Trophoblast cell (in vitro differentiated cells and primary cell): Measurements from ENCODE around the gene DEPDC7.
"Not testable (repeated sequence)": the region's sequence is repeated elsewhere in the genome, so short reads cannot be mapped to it uniquely, and the experiment has no call there.

Experiments used
- DNase-seq, 2 donors: peaks; one replicate each; pipeline ENCODE4 v3.0.0-alpha.2; 2016
- H2AFZ ChIP-seq: 2 replicates; pipeline ENCODE4 v1.6.1; 2013; ENCODE audit warnings: low read length, moderate library complexity, mild to moderate bottlenecking; ENCODE audit not compliant: insufficient read depth, poor library complexity
- H2AK5ac ChIP-seq: 2 replicates; pipeline ENCODE4 v1.6.1; 2013; ENCODE audit warnings: mild to moderate bottlenecking, low read length
- H2BK120ac ChIP-seq: 2 replicates; pipeline ENCODE4 v1.6.1; 2013; ENCODE audit warnings: low read length, mild to moderate bottlenecking, moderate library complexity; ENCODE audit not compliant: insufficient read depth, poor library complexity
- H2BK12ac ChIP-seq: 2 replicates; pipeline ENCODE4 v1.6.1; 2013; ENCODE audit warnings: mild to moderate bottlenecking, low read length, moderate library complexity
- H2BK5ac ChIP-seq: 2 replicates; pipeline ENCODE4 v1.6.1; 2013; ENCODE audit warnings: low read length, low read depth, moderate library complexity, mild to moderate bottlenecking; ENCODE audit not compliant: poor library complexity
- H3K14ac ChIP-seq: 2 replicates; pipeline ENCODE4 v1.6.1; 2013; ENCODE audit warnings: mild to moderate bottlenecking, low read length
- H3K18ac ChIP-seq: 2 replicates; pipeline ENCODE4 v1.6.1; 2013; ENCODE audit warnings: mild to moderate bottlenecking, low read length
- H3K23ac ChIP-seq: 2 replicates; pipeline ENCODE4 v1.6.1; 2013; ENCODE audit warnings: low read length
- H3K27ac ChIP-seq: 2 replicates; pipeline ENCODE4 v1.5.1; 2013; ENCODE audit warnings: low read depth, mild to moderate bottlenecking, inconsistent platforms, low read length, moderate library complexity
- H3K27me3 ChIP-seq: 2 replicates; pipeline ENCODE4 v1.6.1; 2013; ENCODE audit warnings: inconsistent platforms, mild to moderate bottlenecking, low read length, moderate library complexity; ENCODE audit not compliant: insufficient read depth
- H3K36me3 ChIP-seq, 2 experiments: 1 replicate in 1 of 2; 2 replicates in 1 of 2; pipeline ENCODE4 v1.6.1; 2013; ENCODE audit warnings: low read length in 2 of 2, mild to moderate bottlenecking in 2 of 2, moderate library complexity in 1 of 2; ENCODE audit not compliant: insufficient read depth in 2 of 2, control insufficient read depth in 1 of 2
- H3K4ac ChIP-seq: 2 replicates; pipeline ENCODE4 v1.6.1; 2013; ENCODE audit warnings: low read depth, mild to moderate bottlenecking, low read length, moderate library complexity
- H3K4me1 ChIP-seq, 2 experiments: 1 replicate in 1 of 2; 2 replicates in 1 of 2; pipeline ENCODE4 v1.6.1; 2013; ENCODE audit warnings: low read length in 2 of 2, mild to moderate bottlenecking in 2 of 2, moderate library complexity in 1 of 2; ENCODE audit not compliant: insufficient read depth in 2 of 2, control insufficient read depth in 1 of 2
- H3K4me2 ChIP-seq: 2 replicates; pipeline ENCODE4 v1.6.1; 2013; ENCODE audit warnings: inconsistent platforms, mild to moderate bottlenecking, low read length, moderate library complexity
- H3K4me3 ChIP-seq: 2 replicates; pipeline ENCODE4 v1.5.1; 2013; ENCODE audit warnings: mild to moderate bottlenecking, low read depth, low read length, inconsistent platforms
- H3K79me1 ChIP-seq: one replicate; pipeline ENCODE4 v1.6.1; 2013; ENCODE audit warnings: low read length
- H3K79me2 ChIP-seq: 2 replicates; pipeline ENCODE4 v1.6.1; 2013; ENCODE audit warnings: low read length, mild to moderate bottlenecking; ENCODE audit not compliant: control insufficient read depth, insufficient read depth, poor library complexity
- H3K9ac ChIP-seq: 2 replicates; pipeline ENCODE4 v1.6.1; 2013; ENCODE audit warnings: mild to moderate bottlenecking, low read length
- H3K9me3 ChIP-seq: 2 replicates; pipeline ENCODE4 v1.6.1; 2013; ENCODE audit warnings: low read depth, mild to moderate bottlenecking, control low read depth, inconsistent platforms, low read length; ENCODE audit not compliant: insufficient read depth
- H4K12ac ChIP-seq: 2 replicates; pipeline ENCODE4 v1.6.1; 2013; ENCODE audit warnings: low read depth, mild to moderate bottlenecking, low read length, moderate library complexity
- H4K8ac ChIP-seq: 2 replicates; pipeline ENCODE4 v1.6.1; 2013; ENCODE audit warnings: low read depth, mild to moderate bottlenecking, low read length, moderate library complexity
- H4K91ac ChIP-seq: one replicate; pipeline ENCODE4 v1.6.1; 2013; ENCODE audit warnings: low read depth, mild to moderate bottlenecking, low read length, moderate library complexity
- WGBS: extraction: QIAGEN DNeasy Blood & Tissue Kit; methylation state at CpG from one replicate; pipeline ENCODE4 v1.1.7; 2013; ENCODE audit warnings: missing lambda C conversion rate; ENCODE audit not compliant: insufficient read length, insufficient coverage; ENCODE audit errors: extremely low coverage; 5-methylcytosine and 5-hydroxymethylcytosine counted together

DEPDC7 gene

GRCh38 chr11:33049565-33050408 is 34.1 kb downstream of the DEPDC7 start:
- H2BK12ac ChIP-seq, H3K9me3 ChIP-seq, H3K4me2 ChIP-seq, H3K4me3 ChIP-seq, H3K27ac ChIP-seq, H2BK5ac ChIP-seq, H3K18ac ChIP-seq, H3K79me1 ChIP-seq, H2BK120ac ChIP-seq, H4K8ac ChIP-seq, H3K27me3 ChIP-seq, DNase-seq, H3K23ac ChIP-seq, H3K9ac ChIP-seq, H3K36me3 ChIP-seq, H3K4me1 ChIP-seq, H3K14ac ChIP-seq, H2AFZ ChIP-seq, H3K4ac ChIP-seq, H4K91ac ChIP-seq, H3K79me2 ChIP-seq, H4K12ac ChIP-seq, H2AK5ac ChIP-seq: not testable (repeated sequence)
- WGBS, result no CpG with 5 or more reads among the region's 3 CpGs

GRCh38 chr11:33052231-33052630 is 36.6 kb downstream of the DEPDC7 start:
- H3K79me1 ChIP-seq, result no peaks in the 10 kb centered on the region
- no peaks in the 10 kb centered on the region for H3K79me2 ChIP-seq
- H3K4ac ChIP-seq, result no peak overlapping the region
- no peak overlapping the region for H2AK5ac ChIP-seq
- no peak overlapping the region for H2BK5ac ChIP-seq
- no peak overlapping the region for H3K27ac ChIP-seq
- no peaks in the 10 kb centered on the region for H3K27me3 ChIP-seq
- H3K23ac ChIP-seq, result no peak overlapping the region
- no peak overlapping the region for H2BK12ac ChIP-seq
- H2AFZ ChIP-seq, result no peak overlapping the region
- H3K9me3 ChIP-seq, result no peaks in the 10 kb centered on the region
- peaks cover 0 to 4% of the 10 kb centered on the region in 2 experiments for H3K36me3 ChIP-seq
- H3K4me1 ChIP-seq, result peaks cover 0 to 4% of the 10 kb centered on the region in 2 experiments
- no CpG with 5 or more reads among the region's 2 CpGs for WGBS
- H3K4me3 ChIP-seq, result no peak overlapping the region
- no peak overlapping the region for H2BK120ac ChIP-seq
- H3K14ac ChIP-seq, result no peak overlapping the region
- H4K91ac ChIP-seq, result no peak overlapping the region
- no peak overlapping the region for H4K8ac ChIP-seq
- H4K12ac ChIP-seq, result no peak overlapping the region
- no peak overlapping the region for H3K18ac ChIP-seq
- H3K9ac ChIP-seq, result no peak overlapping the region
- H3K4me2 ChIP-seq, result no peak overlapping the region
- DNase-seq, result no peak

DNA sequence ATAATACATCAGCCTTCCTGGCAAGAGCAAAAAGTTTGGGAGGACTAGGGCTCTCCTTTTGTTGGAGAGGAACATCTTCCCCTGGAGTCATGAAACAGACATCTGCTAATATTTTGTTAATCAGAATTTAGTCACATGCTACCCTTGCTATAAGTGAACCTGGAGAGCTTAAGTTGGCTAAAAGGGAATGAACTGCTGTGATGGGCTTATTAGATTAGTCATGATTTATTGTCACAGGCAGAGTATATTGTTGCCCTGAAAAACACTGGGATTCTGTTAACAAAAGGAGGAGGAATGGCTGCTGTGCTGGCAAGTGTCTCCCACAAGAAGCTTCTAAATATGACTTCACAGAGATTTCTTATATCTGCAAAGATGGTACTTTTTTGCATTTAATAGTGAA is 39.7 kb downstream of the DEPDC7 start:
- no peak overlapping the region for H3K14ac ChIP-seq
- no peak overlapping the region for H2BK12ac ChIP-seq
- H2BK5ac ChIP-seq, result no peak overlapping the region
- H4K8ac ChIP-seq, result no peak overlapping the region
- no peak overlapping the region for H2BK120ac ChIP-seq
- no peaks in the 10 kb centered on the region for H3K79me2 ChIP-seq
- H4K91ac ChIP-seq, result no peak overlapping the region
- no peaks in the 10 kb centered on the region for H3K27me3 ChIP-seq
- H2AK5ac ChIP-seq, result no peak overlapping the region
- H3K23ac ChIP-seq, result no peak overlapping the region
- H4K12ac ChIP-seq, result no peak overlapping the region
- no peaks in the 10 kb centered on the region for H3K9me3 ChIP-seq
- H3K27ac ChIP-seq, result no peak overlapping the region
- no peak overlapping the region for H2AFZ ChIP-seq
- H3K9ac ChIP-seq, result no peak overlapping the region
- no peak overlapping the region for H3K18ac ChIP-seq
- no peak overlapping the region for H3K4me3 ChIP-seq
- peaks cover 4 to 8% of the 10 kb centered on the region in 2 experiments for H3K36me3 ChIP-seq
- no peak for DNase-seq
- H3K79me1 ChIP-seq, result no peaks in the 10 kb centered on the region
- no peak overlapping the region for H3K4me2 ChIP-seq
- no peak overlapping the region for H3K4ac ChIP-seq
- H3K4me1 ChIP-seq, result peaks cover 0 to 5% of the 10 kb centered on the region in 2 experiments

GRCh38 chr11:33057284-33057683 is 41.6 kb downstream of the DEPDC7 start:
- no CpG with 5 or more reads among the region's 1 CpG for whole genome bisulfite sequencing
- H2AK5ac ChIP-seq, result no peak overlapping the region
- no peak overlapping the region for H3K27ac ChIP-seq
- no peak overlapping the region for H3K23ac ChIP-seq
- no peak overlapping the region for H3K9ac ChIP-seq
- no peak overlapping the region for H2BK12ac ChIP-seq
- no peaks in the 10 kb centered on the region for H3K9me3 ChIP-seq
- no peak overlapping the region for H3K4ac ChIP-seq
- H4K91ac ChIP-seq, result no peak overlapping the region
- H2BK5ac ChIP-seq, result no peak overlapping the region
- no peaks in the 10 kb centered on the region for H3K27me3 ChIP-seq
- no peak overlapping the region for H4K8ac ChIP-seq
- H2AFZ ChIP-seq, result no peak overlapping the region
- H2BK120ac ChIP-seq, result no peak overlapping the region
- H3K79me1 ChIP-seq, result peaks cover 7% of the 10 kb centered on the region
- H3K4me3 ChIP-seq, result no peak overlapping the region
- DNase-seq, result no peak
- peaks cover 5 to 9% of the 10 kb centered on the region in 2 experiments for H3K36me3 ChIP-seq
- H3K14ac ChIP-seq, result no peak overlapping the region
- H4K12ac ChIP-seq, result no peak overlapping the region
- H3K18ac ChIP-seq, result no peak overlapping the region
- H3K4me2 ChIP-seq, result no peak overlapping the region
- H3K4me1 ChIP-seq, result peaks cover 3 to 16% of the 10 kb centered on the region in 2 experiments
- no peaks in the 10 kb centered on the region for H3K79me2 ChIP-seq
